Cardiac muscle cell (in vitro differentiated cells and primary cell): ENCODE measurements around the gene DUS3L. TPM values are rescaled to one million over a fixed set of nuclear protein-coding genes. Genes with fewer than 3 reads are reported as not detected.
"Not testable (repeated sequence)": the region's sequence is repeated elsewhere in the genome, so short reads cannot be mapped to it uniquely, and the experiment has no call there.

Experiments used
- DNase-seq, 2 donors: peaks; one replicate each; pipeline versions ENCODE4 v3.0.0 to v3.0.0-alpha.2; 2010 to 2017; ENCODE audit warnings: low read depth in 1 of 2, low spot score in 1 of 2
- H3K27ac ChIP-seq: fragments of 200-600 bp; sonication (generic); 2 replicates; pipeline ENCODE4 v1.5.1; 2016
- H3K27me3 ChIP-seq: fragments of 200-600 bp; sonication (generic); 2 replicates; pipeline ENCODE4 v1.6.0; 2016; ENCODE audit warnings: control low read depth
- H3K36me3 ChIP-seq: fragments of 200-600 bp; sonication (generic); 2 replicates; pipeline ENCODE4 v1.5.1; 2016; ENCODE audit warnings: control low read depth
- H3K4me1 ChIP-seq: fragments of 200-600 bp; sonication (generic); 2 replicates; pipeline ENCODE4 v1.8.1; 2017; ENCODE audit warnings: low read depth, mild to moderate bottlenecking, mixed run types
- H3K4me3 ChIP-seq: fragments of 200-600 bp; sonication (generic); 2 replicates; pipeline ENCODE4 v1.5.1; 2016; ENCODE audit warnings: mild to moderate bottlenecking
- H3K9me3 ChIP-seq: fragments of 200-600 bp; sonication (generic); 2 replicates; pipeline ENCODE4 v1.5.1; 2017; ENCODE audit warnings: low read depth, mild to moderate bottlenecking, control low read depth
- polyA plus RNA-seq: library from polyadenylated mRNA; unstranded; fragments of >200 nt; fragmentation: Nextera tagmentation; extraction: Ambion mirVana; gene quantifications from 2 replicates; pipeline ENCODE4 v1.2.1, GENCODE V29; 2016
- total RNA-seq: library from RNA; depleted of rRNA; stranded (reverse); fragments of >200 nt; gene quantifications from 2 replicates; pipeline ENCODE4 v1.2.3, GENCODE V29; 2016
- TF ChIP-seq, protein P1 (sequence below): IDR thresholded peaks from 2 replicates; pipeline ENCODE4 v1.5.1; 2012; ENCODE audit warnings: low read depth, mild to moderate bottlenecking, low read length

DUS3L gene
- total and polyA plus RNA-seq, 2 experiments from 2014 or later, result 39.1 to 43.4 TPM

DNA sequence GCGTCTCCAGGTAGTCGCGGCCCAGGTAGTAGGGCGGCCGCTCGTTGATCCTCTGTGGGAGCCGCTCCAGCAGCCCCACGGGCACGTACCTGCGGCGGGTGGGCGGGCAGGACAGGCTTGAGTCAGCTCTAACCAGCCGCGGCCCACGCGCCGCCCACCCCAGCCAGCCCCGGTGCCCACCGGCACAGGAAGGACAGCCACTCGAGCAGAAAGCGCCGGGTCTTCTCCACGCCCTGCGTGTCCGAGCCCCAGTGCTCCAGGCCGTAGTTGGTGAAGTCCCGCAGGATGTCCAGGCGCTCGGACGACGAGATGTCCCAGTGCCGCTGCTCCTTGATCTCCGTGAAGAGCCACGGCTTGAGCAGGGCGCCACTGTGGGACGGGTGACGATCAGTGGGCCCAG lies 5.5 kb downstream of the DUS3L start:
- DNase-seq, result no peak
- H3K4me3 ChIP-seq, result no peak overlapping the region
- no peaks in the 10 kb centered on the region for H3K9me3 ChIP-seq
- TF ChIP-seq, protein P1, sequence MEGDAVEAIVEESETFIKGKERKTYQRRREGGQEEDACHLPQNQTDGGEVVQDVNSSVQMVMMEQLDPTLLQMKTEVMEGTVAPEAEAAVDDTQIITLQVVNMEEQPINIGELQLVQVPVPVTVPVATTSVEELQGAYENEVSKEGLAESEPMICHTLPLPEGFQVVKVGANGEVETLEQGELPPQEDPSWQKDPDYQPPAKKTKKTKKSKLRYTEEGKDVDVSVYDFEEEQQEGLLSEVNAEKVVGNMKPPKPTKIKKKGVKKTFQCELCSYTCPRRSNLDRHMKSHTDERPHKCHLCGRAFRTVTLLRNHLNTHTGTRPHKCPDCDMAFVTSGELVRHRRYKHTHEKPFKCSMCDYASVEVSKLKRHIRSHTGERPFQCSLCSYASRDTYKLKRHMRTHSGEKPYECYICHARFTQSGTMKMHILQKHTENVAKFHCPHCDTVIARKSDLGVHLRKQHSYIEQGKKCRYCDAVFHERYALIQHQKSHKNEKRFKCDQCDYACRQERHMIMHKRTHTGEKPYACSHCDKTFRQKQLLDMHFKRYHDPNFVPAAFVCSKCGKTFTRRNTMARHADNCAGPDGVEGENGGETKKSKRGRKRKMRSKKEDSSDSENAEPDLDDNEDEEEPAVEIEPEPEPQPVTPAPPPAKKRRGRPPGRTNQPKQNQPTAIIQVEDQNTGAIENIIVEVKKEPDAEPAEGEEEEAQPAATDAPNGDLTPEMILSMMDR, result no peak
- H3K36me3 ChIP-seq, result peaks cover 16% of the 10 kb centered on the region
- H3K27ac ChIP-seq, result no peak overlapping the region
- no peaks in the 10 kb centered on the region for H3K27me3 ChIP-seq
- no peaks in the 10 kb centered on the region for H3K4me1 ChIP-seq

GRCh38 chr19:5784581-5785147 lies 6.3 kb downstream of the DUS3L start, which contains the start of gene PRR22:
Gene PRR22, minus strand, starts transcription at chr19:5784746. Its CDS starts 86 bp downstream, at chr19:5784660.
- no peak for DNase-seq
- H3K4me1 ChIP-seq, result no peaks in the 10 kb centered on the region
- no peaks in the 10 kb centered on the region for H3K9me3 ChIP-seq
- H3K27ac ChIP-seq, result no peak within 1 kb of the TSS
- H3K27me3 ChIP-seq, result no peaks in the 10 kb centered on the region
- TF ChIP-seq, protein P1, result no peak
- no peak within 1 kb of the TSS for H3K4me3 ChIP-seq
- peaks cover 16% of the 10 kb centered on the region for H3K36me3 ChIP-seq

- Histone ChIP-seq H3K36me3 (peaks cover 8% of the 10 kb centered on the region), H3K27ac (no peak overlapping the region), H3K27me3 (no peaks in the 10 kb centered on the region), H3K4me3 (no peak overlapping the region), H3K9me3 (no peaks in the 10 kb centered on the region), H3K4me1 (no peaks in the 10 kb centered on the region)
- DNase-seq, result no peak
- TF ChIP-seq, protein P1, result no peak
Observed at GRCh38 chr19:5782945-5783919, 7.7 kb downstream of the DUS3L start.

DNA sequence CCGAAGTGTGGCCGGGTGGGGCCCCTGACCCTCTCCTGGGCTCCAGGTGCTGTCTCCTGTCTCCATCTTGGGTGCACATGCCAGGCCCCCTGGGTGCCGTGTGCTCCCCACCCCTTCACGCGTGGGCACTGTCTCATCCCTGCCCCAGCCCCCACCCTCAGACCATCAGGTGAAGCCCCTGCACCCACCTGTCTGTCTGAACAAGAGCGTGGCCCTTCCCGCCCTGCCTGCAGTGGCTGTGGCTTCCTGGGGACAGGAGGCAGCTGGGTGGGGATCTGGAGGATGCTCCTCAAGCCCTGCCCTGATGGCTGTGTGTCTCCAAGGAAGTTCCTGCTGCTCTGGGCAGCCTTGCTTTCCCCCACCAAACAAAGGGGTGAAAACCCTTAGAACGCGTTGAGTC lies 8.6 kb downstream of the DUS3L start:
- Histone ChIP-seq H3K4me3 (no peak overlapping the region), H3K27me3 (no peaks in the 10 kb centered on the region), H3K27ac (no peak overlapping the region), H3K36me3 (peaks cover 5% of the 10 kb centered on the region), H3K4me1 (no peaks in the 10 kb centered on the region), H3K9me3 (no peaks in the 10 kb centered on the region)
- DNase-seq, result no peak
- TF ChIP-seq, protein P1, result no peak

- not testable (repeated sequence) for DNase-seq, H3K27me3 ChIP-seq, H3K36me3 ChIP-seq, H3K4me1 ChIP-seq, H3K9me3 ChIP-seq, H3K27ac ChIP-seq, H3K4me3 ChIP-seq
Observed at GRCh38 chr19:5780916-5781315, 10.0 kb downstream of the DUS3L start.

DNA sequence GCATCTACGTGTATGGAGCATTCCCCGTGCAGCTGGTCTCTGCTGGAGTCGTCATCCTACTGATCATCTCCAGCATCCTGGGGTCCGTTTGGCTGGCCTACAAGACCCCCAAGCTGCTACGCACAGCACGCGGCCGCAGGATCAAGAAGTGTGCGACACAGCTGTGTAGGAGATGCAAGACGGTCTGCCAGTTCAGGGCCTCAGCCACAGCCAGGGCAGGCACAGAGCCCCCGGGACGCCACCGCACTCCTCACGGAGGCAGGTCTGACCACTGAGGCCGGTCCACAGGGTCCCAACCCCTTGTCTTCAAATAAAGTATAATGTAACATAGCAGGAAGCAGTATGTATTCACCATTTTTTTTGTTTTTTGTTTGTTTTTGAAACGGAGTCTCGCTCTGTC lies 12.6 kb downstream of the DUS3L start:
- Histone ChIP-seq H3K4me3 (no peak overlapping the region), H3K27me3 (no peaks in the 10 kb centered on the region), H3K9me3 (no peaks in the 10 kb centered on the region), H3K4me1 (no peaks in the 10 kb centered on the region), H3K36me3 (no peaks in the 10 kb centered on the region), H3K27ac (no peak overlapping the region)
- DNase-seq, result no peak
- TF ChIP-seq, protein P1, result no peak
